GM12878 (cell line): Measurements from ENCODE around the gene MPC2. TPM values are rescaled to one million over a fixed set of nuclear protein-coding genes. Genes with fewer than 3 reads are reported as not detected.

ENCODE experiments used
- ATAC-seq: fragments of 200-7000 bp; cut with Tn5 transposase; 3 replicates; pipeline ENCODE4 v1.9.1; 2020; ENCODE audit warnings: mild to moderate bottlenecking, moderate library complexity
- BruUV-seq: library from RNA; stranded (reverse); fragments of 400-500 nt; replicated peaks from 2 replicates; lab custom pipeline; 2021; lab: Mats Ljungman, UMichigan
- CTCF ChIA-PET: fragments of 300-600 bp; sonication (Branson Sonifier 250); formaldehyde crosslinking; extraction: SDS; loops from one replicate; lab custom pipeline; 2021; ENCODE audit warnings: inconsistent platforms; lab: Yijun Ruan, JAX
- POLR2A ChIA-PET: fragments of 350-600 bp; formaldehyde crosslinking; extraction: SDS; loops from one replicate; lab custom pipeline; 2021; ENCODE audit warnings: inconsistent platforms; lab: Charles Lee
- RAD21 ChIA-PET: fragments of 300-600 bp; sonication (Branson Sonifier 250); formaldehyde crosslinking; loops from one replicate; lab custom pipeline; 2023; ENCODE audit warnings: antibody characterized with exemption; ENCODE audit not compliant: unreplicated experiment; lab: Charles Lee
- SMC1A ChIA-PET: fragments of 300-600 bp; sonication (Branson Sonifier 250); formaldehyde crosslinking; loops from one replicate; lab custom pipeline; 2023; ENCODE audit not compliant: unreplicated experiment, uncharacterized antibody; lab: Charles Lee
- DNase-seq: peaks from one replicate; pipeline ENCODE4 v3.0.0-alpha.2; 2011; ENCODE audit warnings: low read depth, low spot score
- FAIRE-seq: peaks from 3 replicates; lab custom pipeline; 2011; peaks lifted over from hg19 to GRCh38; lab: Jason Lieb, UNC
- H2AFZ ChIP-seq: 2 replicates; pipeline ENCODE4 v1.6.0; 2011; ENCODE audit warnings: low read depth, low read length, control low read depth; ENCODE audit not compliant: control insufficient read depth
- H3K27ac ChIP-seq: 2 replicates; pipeline ENCODE4 v1.5.1; 2011; ENCODE audit warnings: control low read depth; ENCODE audit not compliant: control insufficient read depth, insufficient read depth
- H3K27me3 ChIP-seq, 2 experiments: replicated peaks in 1 of 2; 2 replicates each; pipeline versions ENCODE4 v1.6.0 to v1.6.1; 2011; ENCODE audit warnings: low read length in 1 of 2; ENCODE audit not compliant: control insufficient read depth in 2 of 2, insufficient read depth in 2 of 2
- H3K36me3 ChIP-seq, 2 experiments: 2 replicates each; pipeline ENCODE4 v1.5.1; 2011; ENCODE audit warnings: low read length in 1 of 2; ENCODE audit not compliant: control insufficient read depth in 2 of 2, insufficient read depth in 2 of 2
- H3K4me1 ChIP-seq: 2 replicates; pipeline ENCODE4 v1.6.1; 2011; ENCODE audit warnings: mild to moderate bottlenecking, low read length, moderate library complexity, mixed read lengths; ENCODE audit not compliant: control insufficient read depth, insufficient read depth
- H3K4me2 ChIP-seq: 2 replicates; pipeline ENCODE4 v1.6.0; 2011; ENCODE audit warnings: control low read depth; ENCODE audit not compliant: control insufficient read depth, insufficient read depth
- H3K4me3 ChIP-seq: fragments of 200-600 bp; sonication (generic); 2 replicates; pipeline ENCODE4 v1.5.1; 2016
- H3K79me2 ChIP-seq: 2 replicates; pipeline ENCODE4 v1.6.0; 2011; ENCODE audit warnings: low read length; ENCODE audit not compliant: control insufficient read depth, insufficient read depth
- H3K9ac ChIP-seq: 2 replicates; pipeline ENCODE4 v1.8.0; 2011; ENCODE audit warnings: low read length, control low read depth, mixed read lengths; ENCODE audit not compliant: control insufficient read depth, insufficient read depth
- H3K9me3 ChIP-seq: replicated peaks from 3 replicates; pipeline ENCODE4 v1.5.1; 2011; ENCODE audit warnings: mild to moderate bottlenecking, low read length; ENCODE audit not compliant: control insufficient read depth, insufficient read depth
- H4K20me1 ChIP-seq: 2 replicates; pipeline ENCODE4 v1.6.0; 2011; ENCODE audit not compliant: control insufficient read depth, insufficient read depth
- E2F8 ChIP-seq: fragments of 450-650 bp; IDR thresholded peaks from 2 replicates; pipeline ENCODE4 v1.6.1; 2018; ENCODE audit warnings: mild to moderate bottlenecking, low read depth, moderate library complexity; ENCODE audit not compliant: partially characterized antibody
- IKZF2 ChIP-seq, 2 experiments: fragments of 450-650 bp; IDR thresholded peaks; 2 replicates each; pipeline ENCODE4 v1.6.1; 2017; ENCODE audit warnings: mild to moderate bottlenecking in 2 of 2, moderate library complexity in 2 of 2
- MYB ChIP-seq: fragments of 150-350 bp; IDR thresholded peaks from 2 replicates; pipeline ENCODE4 v1.6.1; 2014; ENCODE audit warnings: mild to moderate bottlenecking, low read depth, low read length, borderline replicate concordance
- NFYA ChIP-seq: IDR thresholded peaks from 2 replicates; pipeline ENCODE4 v1.6.1; 2011; ENCODE audit warnings: low read depth, mild to moderate bottlenecking, low read length, improper control_type of control experiment, borderline replicate concordance
- RB1 ChIP-seq: fragments of 450-650 bp; formaldehyde crosslinking; IDR thresholded peaks from 2 replicates; pipeline ENCODE4 v1.6.1; 2017; ENCODE audit warnings: mild to moderate bottlenecking, borderline replicate concordance
- SMARCA5 ChIP-seq: fragments of 450-650 bp; IDR thresholded peaks from 2 replicates; pipeline ENCODE4 v1.6.1; 2017; ENCODE audit warnings: mild to moderate bottlenecking
- STAT1 ChIP-seq: fragments of 450-650 bp; conservative IDR thresholded peaks from 2 replicates; pipeline ENCODE4 v1.6.1; 2014; ENCODE audit warnings: antibody characterized with exemption, mild to moderate bottlenecking
- TARDBP ChIP-seq: IDR thresholded peaks from 2 replicates; pipeline ENCODE4 v1.6.1; 2016; ENCODE audit warnings: borderline replicate concordance
- TBL1XR1 ChIP-seq: IDR thresholded peaks from 2 replicates; pipeline ENCODE4 v1.6.1; 2012; ENCODE audit warnings: low read depth, low read length, improper control_type of control experiment
- ZNF274 ChIP-seq: IDR thresholded peaks from one replicate; pipeline ENCODE4 v1.8.0; 2011; ENCODE audit not compliant: insufficient read length, insufficient read depth
- ZNF622 ChIP-seq: fragments of 450-650 bp; IDR thresholded peaks from 2 replicates; pipeline ENCODE4 v1.6.1; 2017; ENCODE audit warnings: mild to moderate bottlenecking, inconsistent platforms
- ZZZ3 ChIP-seq: IDR thresholded peaks from 2 replicates; pipeline ENCODE4 v1.6.1; 2011; ENCODE audit warnings: low read depth; ENCODE audit not compliant: control insufficient read depth, insufficient read length
- WGBS: methylation state at CpG from one replicate; pipeline ENCODE4 v1.1.6; 2016; ENCODE audit warnings: low lambda C conversion rate; ENCODE audit not compliant: insufficient replicate concordance, insufficient coverage; ENCODE audit errors: missing lambda C conversion rate; 5-methylcytosine and 5-hydroxymethylcytosine counted together
- in situ Hi-C: fragments of 300-500 bp; cut with MboI; formaldehyde crosslinking; loops from 9 replicates; pipeline ENCODE4 v1.14.3; 2018; ENCODE audit warnings: mixed read lengths
- intact Hi-C: fragments of 100-400 bp; cut with micrococcal nuclease; formaldehyde crosslinking; loops from one replicate; pipeline ENCODE4 v1.14.2; 2022; ENCODE audit not compliant: unreplicated experiment
- polyA plus RNA-seq, 11 experiments: library from polyadenylated mRNA; depleted of rRNA in 4 of 11; unstranded in 6 of 11; stranded (reverse) in 5 of 11; fragments of >200 nt; fragmentation: Nextera tagmentation in 4 of 11; fragmentation: Illumina TruSeq in 1 of 11; extraction: Ambion mirVana in 4 of 11; extraction: Trizol in 1 of 11; gene quantifications; 1 replicate in 1 of 11; 2 replicates in 10 of 11; pipeline versions ENCODE4 v1.2.1 to v1.2.3, GENCODE V29; 2011 to 2016; ENCODE audit warnings: inconsistent platforms in 2 of 11, missing spikeins in 2 of 11, low read depth in 1 of 11
- total RNA-seq, 4 experiments: library from RNA; depleted of rRNA in 3 of 4; stranded (reverse); fragments of >200 nt in 3 of 4; fragmentation: Illumina TruSeq in 1 of 4; extraction: Trizol in 1 of 4; gene quantifications; 2 replicates each; pipeline versions ENCODE4 v1.2.1 to v1.2.3, GENCODE V29; 2013 to 2021
- TF ChIP-seq, protein P1 (sequence below): IDR thresholded peaks from 2 replicates; pipeline ENCODE4 v1.6.1; 2011; ENCODE audit warnings: low read depth, low read length, improper control_type of control experiment, borderline replicate concordance
- TF ChIP-seq, protein P2 (sequence below): fragments of 150-350 bp; IDR thresholded peaks from 2 replicates; pipeline ENCODE4 v1.6.1; 2016; ENCODE audit warnings: low read depth, low read length
- TF ChIP-seq, protein P3 (sequence below): fragments of 450-650 bp; IDR thresholded peaks from 2 replicates; pipeline ENCODE4 v1.6.1; 2014; ENCODE audit warnings: mild to moderate bottlenecking

The MPC2 gene
- total and polyA plus RNA-seq, 10 of the 15 experiments (the other 5 are each of a cell fraction or from before 2014, with no cell fraction given), result 22.5 to 164 (median 63.3) TPM

DNA sequence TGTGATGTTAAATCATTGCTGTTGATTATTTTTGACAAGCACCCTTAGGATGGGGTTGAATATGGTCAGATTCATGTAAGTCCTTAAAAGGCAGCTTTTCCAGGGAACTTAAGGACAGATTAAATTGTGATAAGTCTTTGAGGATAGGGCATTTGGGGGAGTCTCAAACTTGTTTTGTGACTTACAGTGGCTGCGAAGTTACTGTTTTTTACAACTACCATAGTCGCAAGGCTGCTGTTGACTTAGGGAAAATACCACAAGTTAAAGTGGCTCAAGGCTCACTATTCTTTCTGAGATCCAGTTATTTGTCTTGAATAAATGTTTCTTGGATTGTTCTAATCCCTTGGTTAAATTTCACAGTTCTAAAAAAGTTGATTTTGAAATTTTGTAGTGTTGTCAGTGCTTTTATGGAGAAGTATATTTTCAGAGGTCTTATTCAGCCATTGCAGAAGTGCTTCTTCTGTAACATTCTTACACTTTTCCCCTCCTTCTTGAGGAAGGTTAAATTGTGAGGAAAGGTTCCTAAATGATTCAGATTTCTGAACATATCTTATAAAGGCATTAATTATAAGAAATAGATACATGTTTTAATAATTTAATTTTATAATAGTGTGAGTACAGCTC lies 47.0 kb upstream of the MPC2 start:
- WGBS, result 98% methylated on average over 2 of the region's 2 CpGs
- POLR2A ChIA-PET, result no interaction called here
- TF ChIP-seq ZNF622 (no peak), MYB (no peak), RB1 (no peak), SMARCA5 (no peak), IKZF2 (IDR thresholded peaks at IDR 0.05) (no peak), NFYA (no peak), E2F8 (no peak), ZZZ3 (no peak), ZNF274 (no peak), TBL1XR1 (no peak), TARDBP (no peak), STAT1 (no peak)
- TF ChIP-seq, protein P1, sequence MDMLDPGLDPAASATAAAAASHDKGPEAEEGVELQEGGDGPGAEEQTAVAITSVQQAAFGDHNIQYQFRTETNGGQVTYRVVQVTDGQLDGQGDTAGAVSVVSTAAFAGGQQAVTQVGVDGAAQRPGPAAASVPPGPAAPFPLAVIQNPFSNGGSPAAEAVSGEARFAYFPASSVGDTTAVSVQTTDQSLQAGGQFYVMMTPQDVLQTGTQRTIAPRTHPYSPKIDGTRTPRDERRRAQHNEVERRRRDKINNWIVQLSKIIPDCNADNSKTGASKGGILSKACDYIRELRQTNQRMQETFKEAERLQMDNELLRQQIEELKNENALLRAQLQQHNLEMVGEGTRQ, result no peak
- TF ChIP-seq, protein P2, sequence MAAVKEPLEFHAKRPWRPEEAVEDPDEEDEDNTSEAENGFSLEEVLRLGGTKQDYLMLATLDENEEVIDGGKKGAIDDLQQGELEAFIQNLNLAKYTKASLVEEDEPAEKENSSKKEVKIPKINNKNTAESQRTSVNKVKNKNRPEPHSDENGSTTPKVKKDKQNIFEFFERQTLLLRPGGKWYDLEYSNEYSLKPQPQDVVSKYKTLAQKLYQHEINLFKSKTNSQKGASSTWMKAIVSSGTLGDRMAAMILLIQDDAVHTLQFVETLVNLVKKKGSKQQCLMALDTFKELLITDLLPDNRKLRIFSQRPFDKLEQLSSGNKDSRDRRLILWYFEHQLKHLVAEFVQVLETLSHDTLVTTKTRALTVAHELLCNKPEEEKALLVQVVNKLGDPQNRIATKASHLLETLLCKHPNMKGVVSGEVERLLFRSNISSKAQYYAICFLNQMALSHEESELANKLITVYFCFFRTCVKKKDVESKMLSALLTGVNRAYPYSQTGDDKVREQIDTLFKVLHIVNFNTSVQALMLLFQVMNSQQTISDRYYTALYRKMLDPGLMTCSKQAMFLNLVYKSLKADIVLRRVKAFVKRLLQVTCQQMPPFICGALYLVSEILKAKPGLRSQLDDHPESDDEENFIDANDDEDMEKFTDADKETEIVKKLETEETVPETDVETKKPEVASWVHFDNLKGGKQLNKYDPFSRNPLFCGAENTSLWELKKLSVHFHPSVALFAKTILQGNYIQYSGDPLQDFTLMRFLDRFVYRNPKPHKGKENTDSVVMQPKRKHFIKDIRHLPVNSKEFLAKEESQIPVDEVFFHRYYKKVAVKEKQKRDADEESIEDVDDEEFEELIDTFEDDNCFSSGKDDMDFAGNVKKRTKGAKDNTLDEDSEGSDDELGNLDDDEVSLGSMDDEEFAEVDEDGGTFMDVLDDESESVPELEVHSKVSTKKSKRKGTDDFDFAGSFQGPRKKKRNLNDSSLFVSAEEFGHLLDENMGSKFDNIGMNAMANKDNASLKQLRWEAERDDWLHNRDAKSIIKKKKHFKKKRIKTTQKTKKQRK, result no peak
- TF ChIP-seq, protein P3, sequence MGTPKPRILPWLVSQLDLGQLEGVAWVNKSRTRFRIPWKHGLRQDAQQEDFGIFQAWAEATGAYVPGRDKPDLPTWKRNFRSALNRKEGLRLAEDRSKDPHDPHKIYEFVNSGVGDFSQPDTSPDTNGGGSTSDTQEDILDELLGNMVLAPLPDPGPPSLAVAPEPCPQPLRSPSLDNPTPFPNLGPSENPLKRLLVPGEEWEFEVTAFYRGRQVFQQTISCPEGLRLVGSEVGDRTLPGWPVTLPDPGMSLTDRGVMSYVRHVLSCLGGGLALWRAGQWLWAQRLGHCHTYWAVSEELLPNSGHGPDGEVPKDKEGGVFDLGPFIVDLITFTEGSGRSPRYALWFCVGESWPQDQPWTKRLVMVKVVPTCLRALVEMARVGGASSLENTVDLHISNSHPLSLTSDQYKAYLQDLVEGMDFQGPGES, result no peak
- intact Hi-C loops, result no loop called here
- ATAC-seq, result no peak
- H3K9ac ChIP-seq, result no peak overlapping the region
- SMC1A ChIA-PET, result interaction anchor here (0.6 to 0.7 kb wide), 2 partner anchors 145 to 396 kb away, joined by 3 read pairs; no protein-coding TSS in a partner anchor
- FAIRE-seq, result no peak
- no peak overlapping the region for H2AFZ ChIP-seq
- H3K27me3 ChIP-seq, result no peaks in the 10 kb centered on the region
- H3K9me3 ChIP-seq, result no peaks in the 10 kb centered on the region
- CTCF ChIA-PET, result interaction anchor here (0.6 kb wide), 1 partner anchor 213 kb away, joined by 3 read pairs; no protein-coding TSS in a partner anchor
- no peaks in the 10 kb centered on the region; the same call in 1 of the 2 replicates for H3K79me2 ChIP-seq
- H4K20me1 ChIP-seq, result no peaks in the 10 kb centered on the region
- H3K4me1 ChIP-seq, result no peaks in the 10 kb centered on the region
- RAD21 ChIA-PET, result no interaction called here
- in situ Hi-C loops, result no loop called here
- H3K4me2 ChIP-seq, result no peak overlapping the region
- BruUV-seq, result no TSS peak
- no peak for DNase-seq
- no peak overlapping the region for H3K4me3 ChIP-seq
- H3K27ac ChIP-seq, result no peak overlapping the region
- H3K36me3 ChIP-seq, result peaks cover 0 to 7% of the 10 kb centered on the region in 2 experiments; a peak in 2 of 4 replicates
